ENCODE measurements around the gene AIP. TPM values are rescaled to one million over a fixed set of nuclear protein-coding genes. Genes with fewer than 3 reads are reported as not detected.
"Not testable (repeated sequence)": the region's sequence is repeated elsewhere in the genome, so short reads cannot be mapped to it uniquely, and the experiment has no call there.

AIP gene
- polyA plus RNA-seq, 1 experiment, result 55.3 TPM

DNA sequence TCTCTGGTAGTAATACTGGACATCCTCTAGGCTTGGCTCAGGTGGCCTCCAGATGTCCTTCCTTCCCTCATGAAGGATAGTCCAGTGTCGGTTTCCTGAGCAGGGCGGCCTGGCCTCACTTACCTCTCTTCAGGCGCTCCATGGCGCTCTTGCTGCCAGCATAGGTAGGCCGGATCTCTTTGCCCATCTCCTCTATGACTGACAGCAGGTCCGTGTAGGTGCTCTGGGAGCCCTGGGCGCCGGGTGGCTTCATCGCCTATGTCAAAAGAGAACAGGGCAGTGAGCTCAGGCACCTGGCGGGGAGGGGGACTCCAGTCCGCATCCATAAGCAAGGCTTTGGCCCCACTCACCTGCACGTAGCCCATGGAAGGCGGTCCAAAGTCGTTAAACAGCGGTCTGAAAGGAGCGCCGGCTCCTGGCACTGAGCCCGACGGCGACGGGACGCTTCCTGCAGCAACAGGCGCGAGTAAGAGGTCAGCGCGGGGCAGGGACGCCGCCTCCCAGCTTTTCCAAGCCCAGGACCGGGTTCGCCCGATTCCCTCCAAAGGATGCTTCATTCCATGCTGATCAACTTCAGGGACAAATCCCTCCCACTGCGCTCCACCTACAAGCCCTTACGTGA is 24.5 kb downstream of the AIP start:
- H3K27ac ChIP-seq (ENCODE audit: low read depth, low read length), result peak overlapping the region; percentile 61
- no peak for DNase-seq (ENCODE audit: low read depth, low spot score)
- CTCF ChIA-PET, result interaction anchor here (1.0 kb wide), 1 partner anchor 105 kb away, joined by 3 read pairs; no protein-coding TSS in a partner anchor
- POLR2A ChIA-PET, result no interaction called here
- TF ChIP-seq, protein P1, sequence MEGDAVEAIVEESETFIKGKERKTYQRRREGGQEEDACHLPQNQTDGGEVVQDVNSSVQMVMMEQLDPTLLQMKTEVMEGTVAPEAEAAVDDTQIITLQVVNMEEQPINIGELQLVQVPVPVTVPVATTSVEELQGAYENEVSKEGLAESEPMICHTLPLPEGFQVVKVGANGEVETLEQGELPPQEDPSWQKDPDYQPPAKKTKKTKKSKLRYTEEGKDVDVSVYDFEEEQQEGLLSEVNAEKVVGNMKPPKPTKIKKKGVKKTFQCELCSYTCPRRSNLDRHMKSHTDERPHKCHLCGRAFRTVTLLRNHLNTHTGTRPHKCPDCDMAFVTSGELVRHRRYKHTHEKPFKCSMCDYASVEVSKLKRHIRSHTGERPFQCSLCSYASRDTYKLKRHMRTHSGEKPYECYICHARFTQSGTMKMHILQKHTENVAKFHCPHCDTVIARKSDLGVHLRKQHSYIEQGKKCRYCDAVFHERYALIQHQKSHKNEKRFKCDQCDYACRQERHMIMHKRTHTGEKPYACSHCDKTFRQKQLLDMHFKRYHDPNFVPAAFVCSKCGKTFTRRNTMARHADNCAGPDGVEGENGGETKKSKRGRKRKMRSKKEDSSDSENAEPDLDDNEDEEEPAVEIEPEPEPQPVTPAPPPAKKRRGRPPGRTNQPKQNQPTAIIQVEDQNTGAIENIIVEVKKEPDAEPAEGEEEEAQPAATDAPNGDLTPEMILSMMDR (IDR thresholded peaks at IDR 0.05; ENCODE audit: low read depth, low read length), result no peak
- peak overlapping the region; percentile 74 for H3K4me3 ChIP-seq (ENCODE audit: low read depth, low read length)
- no peaks in the 10 kb centered on the region for H3K27me3 ChIP-seq (ENCODE audit: control insufficient read depth, insufficient read depth, low read length)
- H3K9me3 ChIP-seq (ENCODE audit: control insufficient read depth, insufficient read depth, low read length), result no peaks in the 10 kb centered on the region; the same call in 1 of the 2 replicates

DNA sequence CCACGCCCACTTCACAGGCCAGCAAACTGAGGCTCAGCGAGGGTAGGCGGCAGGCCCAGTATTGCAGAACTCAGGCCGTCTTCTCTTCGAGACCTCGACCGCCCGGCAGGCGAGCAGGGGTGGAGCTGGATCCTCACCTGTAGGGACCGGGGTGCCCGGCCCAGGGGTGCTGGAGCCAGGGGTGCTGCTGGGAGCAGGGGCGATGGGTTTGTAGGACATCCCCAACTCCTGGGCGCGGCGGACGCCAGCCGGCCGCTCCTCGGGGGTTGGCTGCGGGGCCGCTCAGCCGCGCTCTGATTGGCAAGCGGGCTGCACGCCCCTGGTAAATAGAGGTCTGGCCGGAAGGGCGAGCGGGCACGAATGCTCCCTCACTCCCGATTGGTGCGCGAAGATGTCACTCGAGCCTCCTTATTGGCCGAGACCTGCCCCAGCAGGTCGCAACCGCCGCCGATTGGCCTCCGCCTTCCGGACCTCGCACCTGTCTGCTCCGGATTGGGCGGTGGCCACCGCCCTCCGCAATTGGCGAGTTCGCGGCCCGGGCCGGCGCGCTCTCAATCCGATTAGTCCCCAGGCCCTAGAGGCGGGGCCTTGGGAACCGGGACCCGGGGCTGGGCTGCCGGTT is 25.1 kb downstream of the AIP start, which contains the start of gene CDK2AP2:
Gene CDK2AP2 (minus strand): TSS at position 299 of the 622 bp plus-strand sequence. CDS start 80 bp downstream, at position 219.
- CTCF ChIA-PET, result interaction anchor here (1.0 kb wide), 1 partner anchor 106 kb away, joined by 3 read pairs; no protein-coding TSS in a partner anchor
- DNase-seq (ENCODE audit: low read depth, low spot score), result peak; percentile 100
- Histone ChIP-seq H3K27ac (ENCODE audit: low read depth, low read length) (peak within 1 kb of the TSS; percentile 89), H3K9me3 (ENCODE audit: control insufficient read depth, insufficient read depth, low read length) (no peaks in the 10 kb centered on the region; the same call in 1 of the 2 replicates), H3K4me3 (ENCODE audit: low read depth, low read length) (peak within 1 kb of the TSS; percentile 87), H3K27me3 (ENCODE audit: control insufficient read depth, insufficient read depth, low read length) (no peaks in the 10 kb centered on the region)
- POLR2A ChIA-PET, result no interaction called here
- TF ChIP-seq, protein P1 (IDR thresholded peaks at IDR 0.05; ENCODE audit: low read depth, low read length), result no peak

DNA sequence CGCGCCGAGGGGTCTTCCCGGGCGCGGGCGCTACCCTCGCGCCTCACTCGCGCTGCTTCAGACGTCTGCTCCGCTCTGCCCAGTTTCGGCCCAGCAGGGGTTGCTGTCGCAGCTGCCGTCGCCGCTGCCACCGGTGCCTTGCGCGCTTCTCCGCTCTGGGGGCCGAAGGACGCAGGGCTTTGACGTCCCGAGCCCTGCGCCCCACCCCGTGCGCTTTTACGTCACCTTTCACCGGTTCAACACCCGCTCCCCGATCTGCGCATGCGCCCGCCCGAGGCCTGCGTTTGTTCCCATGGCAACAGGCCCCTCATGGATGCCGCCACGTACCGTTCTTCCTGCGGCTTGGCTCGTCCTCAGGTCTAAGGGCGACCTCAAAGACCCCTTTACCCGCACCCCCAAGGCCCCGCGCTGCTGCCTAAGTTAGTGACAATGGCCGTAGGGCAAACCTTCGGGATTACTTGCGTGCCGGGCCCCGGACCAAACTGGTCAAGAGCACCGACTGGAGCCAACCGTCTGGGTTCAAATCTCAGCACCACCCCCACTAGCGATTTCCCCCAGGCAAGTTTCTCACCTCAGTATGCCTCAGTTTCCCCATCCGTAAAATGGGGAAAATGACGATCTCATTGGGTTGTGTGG is 25.8 kb downstream of the AIP start:
- H3K4me3 ChIP-seq (ENCODE audit: low read depth, low read length), result peak overlapping the region; percentile 87
- H3K9me3 ChIP-seq (ENCODE audit: control insufficient read depth, insufficient read depth, low read length), result no peaks in the 10 kb centered on the region; the same call in 1 of the 2 replicates
- H3K27ac ChIP-seq (ENCODE audit: low read depth, low read length), result peak overlapping the region; percentile 89
- DNase-seq (ENCODE audit: low read depth, low spot score), result peak; percentile 88
- CTCF ChIA-PET, result interaction anchor here (1.0 kb wide), 1 partner anchor 107 kb away, joined by 3 read pairs; no protein-coding TSS in a partner anchor
- H3K27me3 ChIP-seq (ENCODE audit: control insufficient read depth, insufficient read depth, low read length), result no peaks in the 10 kb centered on the region
- POLR2A ChIA-PET, result no interaction called here
- TF ChIP-seq, protein P1 (IDR thresholded peaks at IDR 0.05; ENCODE audit: low read depth, low read length), result no peak

- Histone ChIP-seq H3K27ac (ENCODE audit: low read depth, low read length) (no peak overlapping the region), H3K9me3 (ENCODE audit: control insufficient read depth, insufficient read depth, low read length) (no peaks in the 10 kb centered on the region; the same call in 1 of the 2 replicates), H3K4me3 (ENCODE audit: low read depth, low read length) (no peak overlapping the region), H3K27me3 (ENCODE audit: control insufficient read depth, insufficient read depth, low read length) (peaks cover 8% of the 10 kb centered on the region)
- DNase-seq (ENCODE audit: low read depth, low spot score), result no peak
- TF ChIP-seq, protein P1 (IDR thresholded peaks at IDR 0.05; ENCODE audit: low read depth, low read length), result no peak
- CTCF ChIA-PET, result interaction anchor here (0.7 kb wide), 1 partner anchor 158 kb away, joined by 5 read pairs; no protein-coding TSS in a partner anchor
- POLR2A ChIA-PET, result no interaction called here
Observed at GRCh38 chr11:67510023-67510345, 27.2 kb downstream of the AIP start.

- POLR2A ChIA-PET, result interaction anchor here (0.5 kb wide), 1 partner anchor 594 kb away, joined by 6 read pairs; no protein-coding TSS in a partner anchor
Observed at GRCh38 chr11:67511558-67511957, 28.7 kb downstream of the AIP start.

More at GRCh38 chr11:67511558-67511957, 28.7 kb downstream of the AIP start:
- H3K9me3 ChIP-seq (ENCODE audit: control insufficient read depth, insufficient read depth, low read length); H3K27me3 ChIP-seq (ENCODE audit: control insufficient read depth, insufficient read depth, low read length); CTCF ChIA-PET; DNase-seq (ENCODE audit: low read depth, low spot score); H3K27ac ChIP-seq (ENCODE audit: low read depth, low read length); H3K4me3 ChIP-seq (ENCODE audit: low read depth, low read length): not testable (repeated sequence)
